SK-N-MC (cell line): ENCODE results near the gene CREB5.

Experiments
- EZH2 ChIP-seq: fragments of 200-600 bp; sonication (generic); IDR thresholded peaks from one replicate; pipeline ENCODE4 v1.6.1; 2017; ENCODE audit warnings: antibody characterized with exemption
- FOXP2 ChIP-seq: optimal IDR thresholded peaks from 2 replicates; pipeline ENCODE3; 2011; ENCODE audit warnings: mild to moderate bottlenecking, moderate library complexity; ENCODE audit not compliant: insufficient read depth; ENCODE audit errors: extremely low read length, control extremely low read depth
- POLR2AphosphoS5 ChIP-seq: IDR thresholded peaks from 2 replicates; pipeline ENCODE4 v1.6.1; 2012; ENCODE audit warnings: mild to moderate bottlenecking, low read depth, low read length, borderline replicate concordance

- TF ChIP-seq POLR2AphosphoS5 (no peak), EZH2 (no peak), FOXP2 (no peak)
Observed at GRCh38 chr7:28674359-28674782, 262.1 kb downstream of the CREB5 start.
